Measurements from ENCODE around the gene CPSF3. TPM values are rescaled to one million over a fixed set of nuclear protein-coding genes. Genes with fewer than 3 reads are reported as not detected.

Gene CPSF3
- total and polyA plus RNA-seq, 9 of the 15 experiments (the other 6 are each of a cell fraction or from before 2014, with no cell fraction given): 54.2 to 151 (median 94.5) TPM

- no peak overlapping the region for H3K4me3 ChIP-seq
- no peak overlapping the region for H3K4me2 ChIP-seq (ENCODE audit: insufficient read depth, low read length)
- no peak for DNase-seq (ENCODE audit: extremely low read depth in 1 of 4, low spot score in 3 of 4)
- H2AFZ ChIP-seq (ENCODE audit: low read depth, low read length): no peak overlapping the region
- no peak overlapping the region for H3K9ac ChIP-seq (ENCODE audit: insufficient read depth in 1 of 2, low read depth in 2 of 2, low read length in 2 of 2)
- H3K4me1 ChIP-seq (replicated peaks in 1 of 2; ENCODE audit: control insufficient read depth in 2 of 2, insufficient read depth in 2 of 2, low read length in 2 of 2): peaks cover 0 to 4% of the 10 kb centered on the region in 2 experiments; a peak in 1 of 5 replicates
- POLR2A ChIA-PET: interaction anchor here (0.8 kb wide), 1 partner anchor 14 kb away, joined by 3 read pairs; no protein-coding TSS in a partner anchor
- no peaks in the 10 kb centered on the region for H3K9me3 ChIP-seq (replicated peaks; ENCODE audit: control insufficient read depth, insufficient read depth, low read depth, low read length)
- intact Hi-C loops (cut with micrococcal nuclease) (no loop called here), in situ Hi-C loops (cut with MboI) (no loop called here)
- no peak for ATAC-seq
- H3K27me3 ChIP-seq (ENCODE audit: control insufficient read depth in 2 of 2, insufficient read depth in 2 of 2, low read length in 2 of 2): no peaks in the 10 kb centered on the region
- no peaks in the 10 kb centered on the region for H3K9me1 ChIP-seq (ENCODE audit: control insufficient read depth, insufficient read depth, low read length)
- peaks cover 67% of the 10 kb centered on the region for H3K36me3 ChIP-seq (ENCODE audit: control insufficient read depth, insufficient read depth, low read length)
- no peaks in the 10 kb centered on the region for H3K79me2 ChIP-seq (ENCODE audit: control insufficient read depth, insufficient read depth, low read length)
- FAIRE-seq: no peak
- 95% methylated on average over 5 of the region's 5 CpGs for WGBS (ENCODE audit: insufficient coverage, low coverage, missing lambda C conversion rate)
- CTCF ChIA-PET (ENCODE audit: low intra/inter-chr PET ratio): no interaction called here
- H3K27ac ChIP-seq (ENCODE audit: extremely low read depth, low read depth, low read length): no peak overlapping the region
- H4K20me1 ChIP-seq (replicated peaks; ENCODE audit: control insufficient read depth, insufficient read depth, low read length): no peaks in the 10 kb centered on the region
- BruUV-seq (replicated peaks): no TSS peak
- TF ChIP-seq ZNF436 (CRISPR knock-in tag; IDR thresholded peaks at IDR 0.05) (no peak), SMAD4 (CRISPR knock-in tag; conservative IDR thresholded peaks at IDR 0.05) (no peak), ZNF175 (CRISPR knock-in tag; IDR thresholded peaks at IDR 0.05; ENCODE audit: low read depth) (no peak), JUNB (CRISPR knock-in tag; conservative IDR thresholded peaks at IDR 0.05) (no peak), RBBP5 (IDR thresholded peaks at IDR 0.05; ENCODE audit: borderline replicate concordance, insufficient read depth, low read length, poor library complexity, severe bottlenecking) (no peak), ZNF316 (IDR thresholded peaks at IDR 0.05) (no peak), HMG20A (CRISPR knock-in tag; conservative IDR thresholded peaks at IDR 0.05) (no peak), ZKSCAN8 (CRISPR knock-in tag; IDR thresholded peaks at IDR 0.05) (no peak), TAF9B (IDR thresholded peaks at IDR 0.05; ENCODE audit: partially characterized antibody) (no peak), SIX5 (IDR thresholded peaks at IDR 0.05; ENCODE audit: borderline replicate concordance in 1 of 2, insufficient read depth in 1 of 2, low read depth in 1 of 2, low read length in 2 of 2) (no peak), THRA (IDR thresholded peaks at IDR 0.05) (no peak), NELFE (IDR thresholded peaks at IDR 0.05; ENCODE audit: insufficient read depth, insufficient read length) (no peak), ETS1 (conservative IDR thresholded peaks at IDR 0.05; ENCODE audit: control insufficient read depth, low read depth, low read length) (no peak), ZNF263 (CRISPR knock-in tag; IDR thresholded peaks at IDR 0.05; ENCODE audit: borderline replicate concordance) (no peak), ZBTB17 (CRISPR knock-in tag; IDR thresholded peaks at IDR 0.05) (no peak), ZNF518B (CRISPR knock-in tag; IDR thresholded peaks at IDR 0.05) (no peak)
These were observed 38.9 kb downstream of the CPSF3 start for GRCh38 chr2:9462313-9462712.
